ENCODE results near the gene PRLH. TPM values are rescaled to one million over a fixed set of nuclear protein-coding genes. Genes with fewer than 3 reads are reported as not detected.

Gene PRLH
- total and polyA plus RNA-seq, 2 of the 13 experiments (the other 11 are each of a cell fraction or from before 2014, with no cell fraction given), result not detected

GRCh38 chr2:237591141-237591881, 24.9 kb downstream of the PRLH start:
- WGBS (ENCODE audit: low lambda C conversion rate), result 58% methylated on average over 19 of the region's 19 CpGs
- no peaks in the 10 kb centered on the region for H3K9me3 ChIP-seq (ENCODE audit: low read length)
- no peaks in the 10 kb centered on the region; a peak in 1 of 5 replicates for H3K27me3 ChIP-seq (ENCODE audit: control insufficient read depth in 1 of 2, insufficient read depth in 2 of 2, low read length in 2 of 2)
- no peak overlapping the region for H2AFZ ChIP-seq (ENCODE audit: low read length)
- peaks cover 35% of the 10 kb centered on the region for H3K79me2 ChIP-seq (ENCODE audit: insufficient read depth, low read length)
- H3K27ac ChIP-seq (ENCODE audit: extremely low read length, insufficient read depth, low read length), result peak overlapping the region; percentile 68
- intact Hi-C loops (cut with micrococcal nuclease; ENCODE audit: unreplicated experiment) (no loop called here), in situ Hi-C loops (cut with HindIII; ENCODE audit: extremely low pct_ligation_motif_present, low pct_unique_long_range_greater_than_20kb) (no loop called here)
- no peaks in the 10 kb centered on the region for H3K36me3 ChIP-seq (replicated peaks in 1 of 2; ENCODE audit: control insufficient read depth in 1 of 2, insufficient read depth in 2 of 2, low read length in 2 of 2)
- peak overlapping the region; percentile 58 to 80 (median 76); a peak in 5 of 6 replicates for H3K4me3 ChIP-seq (replicated peaks in 1 of 3; ENCODE audit: insufficient read depth in 1 of 3, low read depth in 2 of 3, low read length in 3 of 3)
- DNase-seq (ENCODE audit: low spot score), result no peak
- peak overlapping the region; percentile 49 for H3K9ac ChIP-seq (ENCODE audit: insufficient read depth, low read depth, low read length)
- peaks cover 97% of the 10 kb centered on the region for H3K4me1 ChIP-seq (ENCODE audit: insufficient read depth, low read length)
- ATAC-seq, result peak; percentile 42
- ChIA-PET CTCF (ENCODE audit: low intra/inter-chr PET ratio, low total read pairs) (no interaction called here), POLR2A (interaction anchor here (0.6 to 2.2 kb wide), 6 partner anchors 9 to 116 kb away, joined by 3 to 40 read pairs (median 4); no protein-coding TSS in a partner anchor)
- H4K20me1 ChIP-seq (ENCODE audit: insufficient read depth, low read length), result no peaks in the 10 kb centered on the region
- TSS peak; percentile 75 for BruUV-seq (replicated peaks)
- FAIRE-seq, result peak; percentile 48
- peak overlapping the region; percentile 87 for H3K4me2 ChIP-seq (ENCODE audit: low read depth, low read length)
- peak in 1 of 2 experiments; percentile 32; a peak in 1 of 4 replicates for TF ChIP-seq POLR2A (IDR thresholded peaks at IDR 0.05; ENCODE audit: insufficient read depth in 1 of 2, low read depth in 2 of 2, low read length in 2 of 2)
- TF ChIP-seq ZNF550 (CRISPR knock-in tag; IDR thresholded peaks at IDR 0.05; ENCODE audit: borderline replicate concordance), result peak; percentile 62; the same call in 1 of the 2 replicates
- TF ChIP-seq ZNF17 (CRISPR knock-in tag; IDR thresholded peaks at IDR 0.05), result 0 out of 2 replicates have a peak, but pooled peaks have one; percentile 40
- TF ChIP-seq PHF5A (CRISPR knock-in tag; IDR thresholded peaks at IDR 0.05; ENCODE audit: low read depth, unreplicated experiment), result no peak
- no peak; the same call in 1 of the 2 replicates for TF ChIP-seq ZNF350 (CRISPR knock-in tag; IDR thresholded peaks at IDR 0.05; ENCODE audit: borderline replicate concordance, low read depth)
- peak; percentile 27; the same call in 1 of the 2 replicates for TF ChIP-seq REPIN1 (CRISPR knock-in tag; IDR thresholded peaks at IDR 0.05; ENCODE audit: borderline replicate concordance, low read depth)
- TF ChIP-seq ZNF329 (CRISPR knock-in tag; IDR thresholded peaks at IDR 0.05; ENCODE audit: low read depth), result peak; percentile 65; the same call in 1 of the 2 replicates
- TF ChIP-seq ZSCAN30 (CRISPR knock-in tag; IDR thresholded peaks at IDR 0.05), result 0 out of 2 replicates have a peak, but pooled peaks have one; percentile 8
- 0 out of 2 replicates have a peak, but pooled peaks have one; percentile 36 for TF ChIP-seq ZNF788 (CRISPR knock-in tag; IDR thresholded peaks at IDR 0.05; ENCODE audit: borderline replicate concordance)
- peak; percentile 44; the same call in 1 of the 2 replicates for TF ChIP-seq ZNF891 (CRISPR knock-in tag; IDR thresholded peaks at IDR 0.05)
- TF ChIP-seq ZSCAN31 (CRISPR knock-in tag; IDR thresholded peaks at IDR 0.05; ENCODE audit: low read depth), result 0 out of 2 replicates have a peak, but pooled peaks have one; percentile 23
- peak; percentile 80 for TF ChIP-seq ZBTB38 (CRISPR knock-in tag; IDR thresholded peaks at IDR 0.05)
- TF ChIP-seq, protein P1, sequence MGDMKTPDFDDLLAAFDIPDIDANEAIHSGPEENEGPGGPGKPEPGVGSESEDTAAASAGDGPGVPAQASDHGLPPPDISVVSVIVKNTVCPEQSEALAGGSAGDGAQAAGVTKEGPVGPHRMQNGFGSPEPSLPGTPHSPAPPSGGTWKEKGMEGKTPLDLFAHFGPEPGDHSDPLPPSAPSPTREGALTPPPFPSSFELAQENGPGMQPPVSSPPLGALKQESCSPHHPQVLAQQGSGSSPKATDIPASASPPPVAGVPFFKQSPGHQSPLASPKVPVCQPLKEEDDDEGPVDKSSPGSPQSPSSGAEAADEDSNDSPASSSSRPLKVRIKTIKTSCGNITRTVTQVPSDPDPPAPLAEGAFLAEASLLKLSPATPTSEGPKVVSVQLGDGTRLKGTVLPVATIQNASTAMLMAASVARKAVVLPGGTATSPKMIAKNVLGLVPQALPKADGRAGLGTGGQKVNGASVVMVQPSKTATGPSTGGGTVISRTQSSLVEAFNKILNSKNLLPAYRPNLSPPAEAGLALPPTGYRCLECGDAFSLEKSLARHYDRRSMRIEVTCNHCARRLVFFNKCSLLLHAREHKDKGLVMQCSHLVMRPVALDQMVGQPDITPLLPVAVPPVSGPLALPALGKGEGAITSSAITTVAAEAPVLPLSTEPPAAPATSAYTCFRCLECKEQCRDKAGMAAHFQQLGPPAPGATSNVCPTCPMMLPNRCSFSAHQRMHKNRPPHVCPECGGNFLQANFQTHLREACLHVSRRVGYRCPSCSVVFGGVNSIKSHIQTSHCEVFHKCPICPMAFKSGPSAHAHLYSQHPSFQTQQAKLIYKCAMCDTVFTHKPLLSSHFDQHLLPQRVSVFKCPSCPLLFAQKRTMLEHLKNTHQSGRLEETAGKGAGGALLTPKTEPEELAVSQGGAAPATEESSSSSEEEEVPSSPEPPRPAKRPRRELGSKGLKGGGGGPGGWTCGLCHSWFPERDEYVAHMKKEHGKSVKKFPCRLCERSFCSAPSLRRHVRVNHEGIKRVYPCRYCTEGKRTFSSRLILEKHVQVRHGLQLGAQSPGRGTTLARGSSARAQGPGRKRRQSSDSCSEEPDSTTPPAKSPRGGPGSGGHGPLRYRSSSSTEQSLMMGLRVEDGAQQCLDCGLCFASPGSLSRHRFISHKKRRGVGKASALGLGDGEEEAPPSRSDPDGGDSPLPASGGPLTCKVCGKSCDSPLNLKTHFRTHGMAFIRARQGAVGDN (CRISPR knock-in tag; IDR thresholded peaks at IDR 0.05), result peak; percentile 74
- no peak for TF ChIP-seq ZNF513 (CRISPR knock-in tag; conservative IDR thresholded peaks at IDR 0.05)
- TF ChIP-seq ZNF326 (CRISPR knock-in tag; IDR thresholded peaks at IDR 0.05; ENCODE audit: borderline replicate concordance), result no peak
- no peak for TF ChIP-seq SOX13 (IDR thresholded peaks at IDR 0.05)
- TF ChIP-seq SOX13 (CRISPR knock-in tag; conservative IDR thresholded peaks at IDR 0.05 in 1 of 2, IDR thresholded peaks at IDR 0.05 in 1 of 2), result no peak
